ENCODE measurements around the gene ACADL. TPM values are rescaled to one million over a fixed set of nuclear protein-coding genes. Genes with fewer than 3 reads are reported as not detected.

The ACADL gene
- 0.34 and 0.40 TPM in 2 replicates for total RNA-seq (2021; fragmentation: NEBNext Ultra II Directional; extraction: Animal tissue kit (Norgen Biotek cat#: 25700))
- polyA plus RNA-seq (2011; rRNA removed): 0.09 and 0.11 TPM in 2 replicates
- polyA plus RNA-seq (2011; cell fraction: cytosol; rRNA removed): 0.19 TPM
- polyA plus RNA-seq (2011; cell fraction: nucleus; rRNA removed): 0.24 TPM
- polyA plus RNA-seq (2012, experiment 1 of 2): 0.22 to 0.42 TPM (median 0.27 TPM) in 4 replicates
- not detected for polyA plus RNA-seq (2012, experiment 2 of 2)
- polyA plus RNA-seq (2013, experiment 1 of 2): 0.26 TPM
- polyA plus RNA-seq (2013, experiment 2 of 2): 0.18 TPM
- polyA minus RNA-seq (2011; rRNA and poly(A)+ RNA removed): 0.19 and 0.32 TPM in 2 replicates
- polyA minus RNA-seq (2011; cell fraction: cytosol; rRNA and poly(A)+ RNA removed): not detected
- polyA minus RNA-seq (2011; cell fraction: nucleus; rRNA and poly(A)+ RNA removed): 0.90 TPM
- long read RNA-seq, experiment 1: 0 reads
- long read RNA-seq, experiment 2: 0 reads

DNA sequence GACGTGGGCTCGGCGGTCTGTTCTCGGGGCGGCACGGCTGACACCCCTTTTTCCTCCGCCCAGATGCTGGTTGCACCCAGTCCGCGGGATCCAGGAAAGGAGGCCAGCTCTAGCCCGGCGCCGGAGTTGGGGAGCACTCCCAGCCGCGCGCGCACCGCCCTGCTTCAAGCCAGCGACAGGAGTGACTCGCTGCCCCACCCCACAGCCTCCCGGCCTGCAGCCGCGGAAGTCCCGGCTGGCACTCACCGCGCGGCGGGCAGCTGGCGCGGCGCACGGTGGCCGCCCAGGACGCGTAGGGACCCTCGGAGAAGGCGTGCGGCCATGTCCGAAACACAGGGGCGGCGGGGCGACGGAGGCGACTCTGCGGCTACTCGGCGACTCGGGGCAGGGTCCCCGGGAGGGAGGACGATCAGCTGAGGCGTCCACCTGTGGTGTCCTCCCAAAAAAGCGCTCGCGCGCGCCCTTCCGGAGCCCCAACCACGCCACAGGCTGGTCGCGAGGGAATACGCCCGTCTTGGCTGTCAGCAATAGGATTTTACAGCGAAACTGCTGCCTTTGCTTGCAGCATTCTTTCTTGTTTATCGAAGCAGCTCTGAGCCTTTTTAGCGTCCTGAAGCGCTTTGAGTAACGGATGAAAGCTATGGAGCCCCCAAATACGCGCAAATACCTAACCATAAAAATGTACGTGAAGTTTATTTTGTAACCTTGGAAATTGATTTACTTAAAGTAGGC is at the start of gene ACADL:
Gene ACADL, minus strand, starts transcription at position 507 of the 732 bp plus-strand sequence. Its CDS starts 184 bp downstream, at position 323.
- H4K8ac ChIP-seq (ENCODE audit: extremely low read depth, insufficient read depth, low read length): peak within 1 kb of the TSS; percentile 77
- H3K23ac ChIP-seq (ENCODE audit: insufficient read length): no peak within 1 kb of the TSS
- H2AK5ac ChIP-seq (ENCODE audit: low read depth, low read length): no peak within 1 kb of the TSS
- peak within 1 kb of the TSS; percentile 87; the same call in 1 of the 2 replicates for H2BK12ac ChIP-seq (ENCODE audit: low read depth, low read length)
- H3K14ac ChIP-seq (ENCODE audit: insufficient read length): no peak within 1 kb of the TSS
- POLR2A ChIA-PET (ENCODE audit: partially characterized antibody): interaction anchor here (1.0 kb wide), 2 partner anchors 9 to 11 kb away, joined by 3 read pairs; no protein-coding TSS in a partner anchor
- peaks cover 0 to 27% (median 17%) of the 10 kb centered on the region in 4 experiments; a peak in 6 of 7 replicates for H3K27me3 ChIP-seq (replicated peaks in 1 of 4; ENCODE audit: control insufficient read depth in 3 of 4, extremely low read depth in 1 of 4, insufficient read depth in 3 of 4, low read length in 3 of 4)
- CTCF ChIA-PET (ENCODE audit: partially characterized antibody): interaction anchor here (1.0 kb wide), 1 partner anchor 9 kb away, joined by 4 read pairs; no protein-coding TSS in a partner anchor
- FAIRE-seq: no peak
- no peak within 1 kb of the TSS for H2BK5ac ChIP-seq (ENCODE audit: low read depth, low read length)
- no peak within 1 kb of the TSS for H3K4ac ChIP-seq (replicated peaks; ENCODE audit: insufficient read length, low read depth, low read length)
- peak within 1 kb of the TSS; percentile 29; the same call in 1 of the 2 replicates for H2BK15ac ChIP-seq (ENCODE audit: low read length)
- no peak within 1 kb of the TSS for H3K27ac ChIP-seq (ENCODE audit: low read depth, low read length)
- H3K36me3 ChIP-seq (ENCODE audit: control insufficient read depth in 2 of 4, insufficient read depth in 4 of 4, low read length in 3 of 4): no peaks in the 10 kb centered on the region
- no peak within 1 kb of the TSS for H4K91ac ChIP-seq (replicated peaks; ENCODE audit: insufficient read length, low read length)
- peak within 1 kb of the TSS; percentile 54 to 82 for H3K4me2 ChIP-seq (ENCODE audit: insufficient read depth in 1 of 2, low read depth in 2 of 2, low read length in 2 of 2)
- peaks cover 9% of the 10 kb centered on the region for H3K23me2 ChIP-seq (ENCODE audit: low read depth, low read length)
- no peaks in the 10 kb centered on the region for H4K20me1 ChIP-seq (replicated peaks in 1 of 2; ENCODE audit: control insufficient read depth in 1 of 2, insufficient read depth in 2 of 2, low read length in 2 of 2)
- H3K56ac ChIP-seq (replicated peaks; ENCODE audit: insufficient read length, low read depth, low read length): no peak within 1 kb of the TSS
- H4K5ac ChIP-seq (ENCODE audit: insufficient read length, low read depth, low read length): no peak within 1 kb of the TSS
- no peak within 1 kb of the TSS for H2BK20ac ChIP-seq (ENCODE audit: low read length)
- H2AFZ ChIP-seq (ENCODE audit: low read length): peak within 1 kb of the TSS; percentile 82
- H3K18ac ChIP-seq (ENCODE audit: extremely low read depth, low read length): peak within 1 kb of the TSS; percentile 48; the same call in 1 of the 2 replicates
- H3K4me3 ChIP-seq (ENCODE audit: extremely low read depth in 1 of 4, insufficient read depth in 2 of 4, low read depth in 3 of 4, low read length in 4 of 4): peak within 1 kb of the TSS; percentile 65 to 81 (median 71)
- H2BK120ac ChIP-seq (replicated peaks; ENCODE audit: low read depth, low read length): no peak within 1 kb of the TSS
- H3K9ac ChIP-seq (replicated peaks in 1 of 4; ENCODE audit: extremely low read depth in 1 of 4, low read depth in 3 of 4, low read length in 3 of 4): peak within 1 kb of the TSS in 2 of 4 experiments; percentile 6 to 50; a peak in 4 of 7 replicates
- DNase-seq (ENCODE audit: low read depth in 1 of 2, low spot score in 2 of 2): peak in 1 of 2 experiments; percentile 76
- no peaks in the 10 kb centered on the region for H3K9me3 ChIP-seq (ENCODE audit: insufficient read depth in 2 of 2, low read depth in 1 of 2, low read length in 1 of 2)
- H3K4me1 ChIP-seq (replicated peaks in 1 of 4; ENCODE audit: control insufficient read depth in 3 of 4, insufficient read depth in 4 of 4, low read length in 3 of 4): no peaks in the 10 kb centered on the region
- 3% methylated on average over 63 of the region's 69 CpGs; no CpG with 5 or more reads in 1 of the 2 experiments for WGBS, 2 experiments (ENCODE audit: extremely low coverage in 1 of 2, insufficient coverage in 1 of 2, insufficient read length in 1 of 2, insufficient replicate concordance in 2 of 2, low coverage in 1 of 2, low lambda C conversion rate in 2 of 2, missing lambda C conversion rate in 1 of 2)
- no peaks in the 10 kb centered on the region for H3K79me2 ChIP-seq (ENCODE audit: control insufficient read depth in 1 of 2, insufficient read depth in 2 of 2, low read length in 2 of 2)
- no peaks in the 10 kb centered on the region for H3K79me1 ChIP-seq (ENCODE audit: low read depth, low read length)
- 0 out of 4 replicates have a peak, but pooled peaks of 1 of the 2 experiments have one; percentile 24 for TF ChIP-seq SIN3A (conservative IDR thresholded peaks at IDR 0.05 in 1 of 2, IDR thresholded peaks at IDR 0.05 in 1 of 2; ENCODE audit: low read depth in 1 of 2, low read length in 2 of 2)
- TF ChIP-seq TBP (IDR thresholded peaks at IDR 0.05; ENCODE audit: low read depth, low read length): peak; percentile 62; the same call in 1 of the 2 replicates
- TF ChIP-seq GABPA (IDR thresholded peaks at IDR 0.05; ENCODE audit: borderline replicate concordance, insufficient read depth, low read length): no peak
- no peak for TF ChIP-seq HDAC6 (IDR thresholded peaks at IDR 0.05; ENCODE audit: low read depth, low read length)
- no peak for TF ChIP-seq ATF3 (IDR thresholded peaks at IDR 0.05; ENCODE audit: insufficient read depth, low read depth, low read length)
- 0 out of 4 replicates have a peak, but pooled peaks of 1 of the 2 experiments have one; percentile 67 for TF ChIP-seq HDAC2 (IDR thresholded peaks at IDR 0.05; ENCODE audit: borderline replicate concordance in 1 of 2, low read depth in 2 of 2, low read length in 2 of 2)
- TF ChIP-seq TAF7 (optimal IDR thresholded peaks at IDR 0.05; ENCODE audit: borderline replicate concordance, low read depth, low read length): peak; percentile 27
- peak; percentile 93 for TF ChIP-seq ASH2L (IDR thresholded peaks at IDR 0.05; ENCODE audit: low read length)

All from H1 (cell line).